WTC11 (cell line): Measurements from ENCODE around the gene RPS3.
A peak's percentile ranks its signal among the peaks of the same experiment; 100 is the strongest.

Experiments used
- RELA ChIP-seq: sonication (generic); formaldehyde crosslinking; IDR thresholded peaks from 2 replicates; pipeline ENCODE4 v1.8.1; 2022; ENCODE audit warnings: missing genetic modification reagents, mild to moderate bottlenecking, borderline replicate concordance
- TF ChIP-seq, protein P1 (sequence below): fragments of 200-600 bp; IDR thresholded peaks from 2 replicates; pipeline ENCODE4 v1.8.0; 2022; ENCODE audit warnings: antibody characterized with exemption
- TF ChIP-seq, protein P2 (sequence below): sonication (generic); formaldehyde crosslinking; IDR thresholded peaks from 2 replicates; pipeline ENCODE4 v1.8.1; 2023; ENCODE audit warnings: mild to moderate bottlenecking, missing genetic modification reagents, borderline replicate concordance
- TF ChIP-seq, protein P3 (sequence below): sonication (generic); formaldehyde crosslinking; IDR thresholded peaks from 2 replicates; pipeline ENCODE4 v1.8.0; 2022; ENCODE audit warnings: mild to moderate bottlenecking, missing genetic modification reagents

DNA sequence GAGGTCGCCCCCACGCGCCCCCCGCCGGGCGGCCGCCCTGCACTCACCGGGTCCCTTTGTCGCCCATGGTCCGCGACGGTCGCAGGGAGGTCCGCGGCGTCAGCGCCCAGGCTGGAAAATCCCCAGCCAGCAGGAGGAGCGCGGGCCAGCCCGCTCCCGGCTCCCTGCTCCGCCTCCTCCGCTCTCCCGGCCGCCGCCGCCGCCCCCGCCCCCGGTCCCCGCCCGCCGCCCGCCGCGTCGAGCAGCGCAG lies 47.9 kb upstream of the RPS3 start, which contains the start of gene ARRB1:
- TF ChIP-seq, protein P1, sequence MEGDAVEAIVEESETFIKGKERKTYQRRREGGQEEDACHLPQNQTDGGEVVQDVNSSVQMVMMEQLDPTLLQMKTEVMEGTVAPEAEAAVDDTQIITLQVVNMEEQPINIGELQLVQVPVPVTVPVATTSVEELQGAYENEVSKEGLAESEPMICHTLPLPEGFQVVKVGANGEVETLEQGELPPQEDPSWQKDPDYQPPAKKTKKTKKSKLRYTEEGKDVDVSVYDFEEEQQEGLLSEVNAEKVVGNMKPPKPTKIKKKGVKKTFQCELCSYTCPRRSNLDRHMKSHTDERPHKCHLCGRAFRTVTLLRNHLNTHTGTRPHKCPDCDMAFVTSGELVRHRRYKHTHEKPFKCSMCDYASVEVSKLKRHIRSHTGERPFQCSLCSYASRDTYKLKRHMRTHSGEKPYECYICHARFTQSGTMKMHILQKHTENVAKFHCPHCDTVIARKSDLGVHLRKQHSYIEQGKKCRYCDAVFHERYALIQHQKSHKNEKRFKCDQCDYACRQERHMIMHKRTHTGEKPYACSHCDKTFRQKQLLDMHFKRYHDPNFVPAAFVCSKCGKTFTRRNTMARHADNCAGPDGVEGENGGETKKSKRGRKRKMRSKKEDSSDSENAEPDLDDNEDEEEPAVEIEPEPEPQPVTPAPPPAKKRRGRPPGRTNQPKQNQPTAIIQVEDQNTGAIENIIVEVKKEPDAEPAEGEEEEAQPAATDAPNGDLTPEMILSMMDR: no peak
- TF ChIP-seq, protein P2, sequence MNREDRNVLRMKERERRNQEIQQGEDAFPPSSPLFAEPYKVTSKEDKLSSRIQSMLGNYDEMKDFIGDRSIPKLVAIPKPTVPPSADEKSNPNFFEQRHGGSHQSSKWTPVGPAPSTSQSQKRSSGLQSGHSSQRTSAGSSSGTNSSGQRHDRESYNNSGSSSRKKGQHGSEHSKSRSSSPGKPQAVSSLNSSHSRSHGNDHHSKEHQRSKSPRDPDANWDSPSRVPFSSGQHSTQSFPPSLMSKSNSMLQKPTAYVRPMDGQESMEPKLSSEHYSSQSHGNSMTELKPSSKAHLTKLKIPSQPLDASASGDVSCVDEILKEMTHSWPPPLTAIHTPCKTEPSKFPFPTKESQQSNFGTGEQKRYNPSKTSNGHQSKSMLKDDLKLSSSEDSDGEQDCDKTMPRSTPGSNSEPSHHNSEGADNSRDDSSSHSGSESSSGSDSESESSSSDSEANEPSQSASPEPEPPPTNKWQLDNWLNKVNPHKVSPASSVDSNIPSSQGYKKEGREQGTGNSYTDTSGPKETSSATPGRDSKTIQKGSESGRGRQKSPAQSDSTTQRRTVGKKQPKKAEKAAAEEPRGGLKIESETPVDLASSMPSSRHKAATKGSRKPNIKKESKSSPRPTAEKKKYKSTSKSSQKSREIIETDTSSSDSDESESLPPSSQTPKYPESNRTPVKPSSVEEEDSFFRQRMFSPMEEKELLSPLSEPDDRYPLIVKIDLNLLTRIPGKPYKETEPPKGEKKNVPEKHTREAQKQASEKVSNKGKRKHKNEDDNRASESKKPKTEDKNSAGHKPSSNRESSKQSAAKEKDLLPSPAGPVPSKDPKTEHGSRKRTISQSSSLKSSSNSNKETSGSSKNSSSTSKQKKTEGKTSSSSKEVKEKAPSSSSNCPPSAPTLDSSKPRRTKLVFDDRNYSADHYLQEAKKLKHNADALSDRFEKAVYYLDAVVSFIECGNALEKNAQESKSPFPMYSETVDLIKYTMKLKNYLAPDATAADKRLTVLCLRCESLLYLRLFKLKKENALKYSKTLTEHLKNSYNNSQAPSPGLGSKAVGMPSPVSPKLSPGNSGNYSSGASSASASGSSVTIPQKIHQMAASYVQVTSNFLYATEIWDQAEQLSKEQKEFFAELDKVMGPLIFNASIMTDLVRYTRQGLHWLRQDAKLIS: no peak
- TF ChIP-seq RELA (CRISPR knock-in tag): no peak
- TF ChIP-seq, protein P3, sequence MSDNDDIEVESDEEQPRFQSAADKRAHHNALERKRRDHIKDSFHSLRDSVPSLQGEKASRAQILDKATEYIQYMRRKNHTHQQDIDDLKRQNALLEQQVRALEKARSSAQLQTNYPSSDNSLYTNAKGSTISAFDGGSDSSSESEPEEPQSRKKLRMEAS (CRISPR knock-in tag): 0 out of 2 replicates have a peak, but pooled peaks have one; percentile 11
